HCT116 (cell line): ENCODE results near the gene AKT1. TPM values are rescaled to one million over a fixed set of nuclear protein-coding genes. Genes with fewer than 3 reads are reported as not detected.

Experiments used
- ATAC-seq: fragments of 200-7000 bp; cut with Tn5 transposase; 2 replicates; pipeline ENCODE4 v1.9.1; 2020; ENCODE audit warnings: mild to moderate bottlenecking, moderate library complexity
- BruUV-seq: library from RNA; stranded (reverse); fragments of 400-500 nt; replicated peaks from 2 replicates; lab custom pipeline; 2021; lab: Mats Ljungman, UMichigan
- CTCF ChIA-PET: fragments of 300-600 bp; sonication (Branson Sonifier 250); formaldehyde crosslinking; loops from one replicate; lab custom pipeline; 2021; ENCODE audit warnings: antibody characterized with exemption; lab: Charles Lee
- POLR2A ChIA-PET: fragments of 300-600, 350-600 bp; sonication (Branson Sonifier 250); formaldehyde crosslinking; loops from one replicate; lab custom pipeline; 2021; ENCODE audit warnings: antibody characterized with exemption; lab: Charles Lee
- RAD21 ChIA-PET, 2 experiments: fragments of 300-600 bp; sonication (Branson Sonifier 250); formaldehyde crosslinking; loops; one replicate each; lab custom pipeline; 2023; ENCODE audit warnings: low total read pairs in 2 of 2; ENCODE audit not compliant: uncharacterized antibody in 2 of 2, unreplicated experiment in 2 of 2, low non-redundant PET in 1 of 2; lab: Charles Lee
- DNase-seq: peaks from one replicate; pipeline ENCODE4 v3.0.0-alpha.2; 2010; ENCODE audit warnings: low read depth, low spot score
- H2AFZ ChIP-seq: fragments of 200-600 bp; shearing (Covaris generic), sonication (generic); 2 replicates; pipeline ENCODE4 v1.6.1; 2017; ENCODE audit warnings: low read depth, mixed run types, mixed read lengths, antibody characterized with exemption, low read length; ENCODE audit not compliant: poor library complexity, severe bottlenecking
- H3K27ac ChIP-seq: 2 replicates; pipeline ENCODE4 v1.5.1; 2012; ENCODE audit warnings: low read depth, low read length
- H3K27me3 ChIP-seq: fragments of 200-600 bp; sonication (generic); 2 replicates; pipeline ENCODE4 v1.6.1; 2016; ENCODE audit warnings: mixed run types, low read length, mixed read lengths; ENCODE audit not compliant: insufficient read depth
- H3K36me3 ChIP-seq, 2 experiments: fragments of 200-500 bp in 1 of 2; fragments of 200-600 bp in 1 of 2; sonication (Bioruptor generic) in 1 of 2; sonication (generic) in 1 of 2; 2 replicates each; pipeline versions ENCODE4 v1.5.1 to v1.6.1; 2014 to 2016; ENCODE audit warnings: low read length in 2 of 2, inconsistent platforms in 1 of 2, mixed read lengths in 1 of 2, mixed run types in 1 of 2; ENCODE audit not compliant: insufficient read depth in 2 of 2, control insufficient read depth in 1 of 2
- H3K4me1 ChIP-seq, 2 experiments: fragments of 200-600 bp in 1 of 2; sonication (generic) in 1 of 2; 2 replicates each; pipeline versions ENCODE4 v1.5.1 to v1.6.1; 2012 to 2017; ENCODE audit warnings: low read length in 2 of 2, inconsistent platforms in 1 of 2, mild to moderate bottlenecking in 1 of 2, mixed read lengths in 1 of 2, mixed run types in 1 of 2, moderate library complexity in 1 of 2; ENCODE audit not compliant: insufficient read depth in 2 of 2, control insufficient read depth in 1 of 2
- H3K4me2 ChIP-seq: fragments of 200-600 bp; sonication (generic); 2 replicates; pipeline ENCODE4 v1.6.1; 2017; ENCODE audit warnings: mixed run types, low read length, mixed read lengths
- H3K4me3 ChIP-seq, 2 experiments: fragments of 200-600 bp in 1 of 2; sonication (generic) in 1 of 2; replicated peaks in 1 of 2; 2 replicates each; pipeline ENCODE4 v1.5.1; 2011 to 2016; ENCODE audit warnings: low read length in 2 of 2, control low read depth in 1 of 2, low read depth in 1 of 2, mild to moderate bottlenecking in 1 of 2, mixed read lengths in 1 of 2, mixed run types in 1 of 2
- H3K79me2 ChIP-seq: fragments of 200-600 bp; sonication (generic); 2 replicates; pipeline ENCODE4 v1.6.1; 2017; ENCODE audit warnings: mild to moderate bottlenecking, mixed run types, low read length, moderate library complexity, mixed read lengths; ENCODE audit not compliant: insufficient read depth
- H3K9ac ChIP-seq: fragments of 200-600 bp; sonication (generic); 2 replicates; pipeline ENCODE4 v1.6.1; 2016; ENCODE audit warnings: low read length, mixed read lengths
- H3K9me2 ChIP-seq: fragments of 200-600 bp; sonication (generic), shearing (Covaris generic); 2 replicates; pipeline ENCODE4 v1.6.1; 2017; ENCODE audit warnings: mixed run types, mild to moderate bottlenecking, moderate library complexity; ENCODE audit not compliant: insufficient read depth
- H3K9me3 ChIP-seq, 2 experiments: fragments of 200-500 bp in 1 of 2; fragments of 200-600 bp in 1 of 2; sonication (Bioruptor generic) in 1 of 2; sonication (generic) in 1 of 2; 2 replicates each; pipeline ENCODE4 v1.6.1; 2014 to 2017; ENCODE audit warnings: low read length in 2 of 2, mixed read lengths in 2 of 2, inconsistent platforms in 1 of 2, low read depth in 1 of 2, mild to moderate bottlenecking in 1 of 2, mixed run types in 1 of 2, moderate library complexity in 1 of 2; ENCODE audit not compliant: control insufficient read depth in 1 of 2, insufficient read depth in 1 of 2
- H4K20me1 ChIP-seq: fragments of 200-600 bp; sonication (generic), shearing (Covaris generic); 2 replicates; pipeline ENCODE4 v1.6.1; 2017; ENCODE audit warnings: mixed run types, mild to moderate bottlenecking, moderate library complexity; ENCODE audit not compliant: insufficient read depth
- CBX3 ChIP-seq: IDR thresholded peaks from 2 replicates; pipeline ENCODE4 v1.6.1; 2012; ENCODE audit warnings: low read depth
- CEBPB ChIP-seq: IDR thresholded peaks from 2 replicates; pipeline ENCODE4 v1.6.1; 2012; ENCODE audit warnings: low read depth
- EZH2 ChIP-seq: fragments of 200-600 bp; sonication (generic); IDR thresholded peaks from 2 replicates; pipeline ENCODE4 v1.6.1; 2017; ENCODE audit warnings: antibody characterized with exemption, mixed run types
- FOSL1 ChIP-seq: IDR thresholded peaks from 2 replicates; pipeline ENCODE4 v1.6.1; 2012; ENCODE audit warnings: low read depth
- JUND ChIP-seq: IDR thresholded peaks from 2 replicates; pipeline ENCODE4 v1.6.1; 2012
- POLR2AphosphoS5 ChIP-seq: IDR thresholded peaks from 2 replicates; pipeline ENCODE4 v1.6.1; 2011; ENCODE audit warnings: mild to moderate bottlenecking, low read depth, low read length, moderate library complexity
- RAD21 ChIP-seq: IDR thresholded peaks from 2 replicates; pipeline ENCODE4 v1.6.1; 2012; ENCODE audit warnings: low read depth, mild to moderate bottlenecking
- SIN3A ChIP-seq: IDR thresholded peaks from 2 replicates; pipeline ENCODE4 v1.6.1; 2012; ENCODE audit warnings: low read depth
- TCF7L2 ChIP-seq: IDR thresholded peaks from 2 replicates; pipeline ENCODE4 v1.7.0; 2011; ENCODE audit warnings: borderline replicate concordance, inconsistent platforms; ENCODE audit not compliant: insufficient read depth, insufficient read length; ENCODE audit errors: extremely low read depth
- YY1 ChIP-seq: IDR thresholded peaks from 2 replicates; pipeline ENCODE4 v1.6.1; 2011; ENCODE audit warnings: low read length, low read depth, moderate library complexity, mild to moderate bottlenecking; ENCODE audit not compliant: insufficient replicate concordance; ENCODE audit errors: extremely low read depth
- intact Hi-C: fragments of 100-400 bp; cut with micrococcal nuclease; formaldehyde crosslinking; loops from 2 replicates; pipeline ENCODE4 v1.10.0; 2022
- total RNA-seq: library from RNA; stranded (reverse); gene quantifications from one replicate; pipeline ENCODE4 v1.2.1, GENCODE V29; 2021; ENCODE audit not compliant: unreplicated experiment
- TF ChIP-seq, protein P1 (sequence below): IDR thresholded peaks from 2 replicates; pipeline ENCODE4 v1.6.1; 2012; ENCODE audit warnings: low read depth
- TF ChIP-seq, protein P2 (sequence below): IDR thresholded peaks from 2 replicates; pipeline ENCODE4 v1.6.1; 2011; ENCODE audit warnings: mild to moderate bottlenecking, low read length, moderate library complexity; ENCODE audit not compliant: insufficient replicate concordance; ENCODE audit errors: extremely low read depth

Gene AKT1
- total RNA-seq, 1 experiment from 2014 or later: 152 TPM

DNA sequence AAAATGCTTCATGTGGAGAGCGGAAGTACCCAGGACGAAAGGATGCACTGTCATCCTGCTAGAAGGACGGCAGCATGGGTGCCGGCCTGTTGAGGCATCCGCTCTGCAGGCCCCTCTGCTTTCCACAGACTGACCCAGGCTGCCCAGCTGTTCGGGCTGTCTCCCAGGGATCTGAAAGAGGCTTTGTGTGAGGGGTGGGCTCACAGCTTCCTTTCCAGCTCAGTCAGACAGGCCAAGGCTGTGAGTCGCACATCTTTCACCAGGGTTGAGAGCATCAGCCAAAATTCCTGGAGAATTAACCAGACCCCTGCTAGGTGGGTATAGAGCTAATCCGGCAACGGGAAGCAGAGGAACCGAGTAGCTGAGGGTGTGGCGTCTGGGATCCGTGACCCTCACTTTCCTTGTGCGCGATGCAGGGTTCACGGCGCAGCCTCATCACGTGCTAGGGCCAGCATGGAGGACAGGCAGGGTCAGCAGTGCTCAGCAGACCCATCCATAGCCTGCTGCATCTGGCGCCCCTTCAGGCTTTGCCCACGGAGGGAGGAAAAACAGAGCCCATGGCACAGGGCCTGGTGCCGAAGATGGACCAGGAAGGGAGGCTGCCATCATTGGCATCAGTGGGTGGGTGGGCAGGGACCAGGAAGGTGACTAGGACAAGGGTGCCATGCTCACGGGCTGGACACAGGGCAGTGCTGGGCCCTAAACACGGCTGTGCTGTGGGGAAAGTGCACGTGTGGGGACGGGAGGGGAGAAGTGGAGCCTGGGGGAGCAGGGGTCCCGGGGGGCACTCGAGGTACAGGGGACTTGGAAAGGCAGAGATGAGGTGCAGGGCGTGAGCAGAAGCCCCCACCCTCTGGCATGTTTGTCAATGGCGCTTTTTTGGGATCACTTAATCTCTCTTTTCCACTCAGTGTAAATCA, 51.8 kb downstream of the AKT1 start:
- Histone ChIP-seq H3K4me1 (peaks cover 0 to 1% of the 10 kb centered on the region in 2 experiments; a peak in 1 of 4 replicates), H3K9ac (no peak overlapping the region), H3K4me2 (no peak overlapping the region), H3K9me3 (no peaks in the 10 kb centered on the region), H3K27ac (no peak overlapping the region), H4K20me1 (no peaks in the 10 kb centered on the region), H2AFZ (no peak overlapping the region), H3K36me3 (no peaks in the 10 kb centered on the region), H3K79me2 (no peaks in the 10 kb centered on the region)
- ChIA-PET RAD21 (no interaction called here), CTCF (no interaction called here)
- no peak for ATAC-seq
- TF ChIP-seq YY1 (no peak), RAD21 (no peak), EZH2 (no peak), FOSL1 (no peak), TCF7L2 (no peak), JUND (no peak), CBX3 (no peak)
- TF ChIP-seq, all 23 proteins: peak for 0
- DNase-seq: no peak
- Histone ChIP-seq H3K9me2 (no peaks in the 10 kb centered on the region), H3K27me3 (no peaks in the 10 kb centered on the region), H3K4me3 (no peak overlapping the region)
- POLR2A ChIA-PET: no interaction called here
- no TSS peak for BruUV-seq
- intact Hi-C loops: no loop called here

DNA sequence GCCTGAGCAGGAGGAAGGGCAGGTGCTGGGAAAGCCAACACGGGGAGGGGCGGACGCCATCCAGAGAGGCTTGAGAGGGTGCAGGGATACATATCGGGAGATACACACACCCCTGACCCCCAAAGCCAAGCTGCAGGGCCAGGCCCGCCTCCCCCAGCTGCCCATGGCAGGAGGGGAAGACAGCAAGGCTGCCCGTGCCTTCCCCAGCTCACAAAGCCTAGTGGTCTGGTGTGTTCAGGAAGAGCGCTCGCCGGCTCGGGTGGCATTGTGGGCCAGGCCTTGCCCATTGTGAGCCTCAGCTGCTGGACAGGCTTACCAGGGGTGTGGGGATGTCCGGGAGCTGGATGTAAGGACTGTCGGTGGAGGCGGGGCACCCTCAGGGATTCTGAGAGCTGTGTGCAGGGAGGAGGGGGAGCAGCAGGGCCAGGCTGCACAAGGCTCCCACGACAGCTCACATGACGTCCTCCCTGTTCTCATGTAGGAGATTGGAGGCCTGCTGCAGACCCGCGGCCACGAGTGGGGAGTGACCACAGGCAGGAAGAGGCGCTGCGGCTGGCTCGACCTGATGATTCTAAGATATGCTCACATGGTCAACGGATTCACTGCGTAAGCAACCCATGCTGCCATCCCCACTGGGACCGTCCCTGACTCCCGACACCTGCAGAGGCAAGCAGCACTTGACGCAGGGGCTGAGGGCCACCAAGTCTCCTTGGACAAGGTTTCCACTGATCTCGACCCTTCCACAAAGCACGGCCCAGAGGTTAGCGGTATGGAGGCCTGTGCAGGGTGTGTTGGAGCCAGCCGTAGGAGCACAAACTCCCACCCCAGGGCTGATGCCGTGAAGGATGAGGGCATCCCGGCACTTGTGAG, 52.7 kb downstream of the AKT1 start:
- ChIA-PET RAD21 (no interaction called here), CTCF (no interaction called here), POLR2A (no interaction called here)
- Histone ChIP-seq H3K9ac (no peak overlapping the region), H3K4me2 (no peak overlapping the region), H3K9me3 (no peaks in the 10 kb centered on the region), H3K9me2 (no peaks in the 10 kb centered on the region), H4K20me1 (no peaks in the 10 kb centered on the region), H3K27me3 (no peaks in the 10 kb centered on the region), H3K27ac (no peak overlapping the region), H2AFZ (no peak overlapping the region), H3K4me1 (no peaks in the 10 kb centered on the region), H3K79me2 (no peaks in the 10 kb centered on the region), H3K36me3 (no peaks in the 10 kb centered on the region), H3K4me3 (no peak overlapping the region)
- intact Hi-C loops: no loop called here
- DNase-seq (no peak), ATAC-seq (no peak)
- BruUV-seq: no TSS peak
- no peak for TF ChIP-seq JUND
- TF ChIP-seq SIN3A: no peak
- TF ChIP-seq, protein P1, sequence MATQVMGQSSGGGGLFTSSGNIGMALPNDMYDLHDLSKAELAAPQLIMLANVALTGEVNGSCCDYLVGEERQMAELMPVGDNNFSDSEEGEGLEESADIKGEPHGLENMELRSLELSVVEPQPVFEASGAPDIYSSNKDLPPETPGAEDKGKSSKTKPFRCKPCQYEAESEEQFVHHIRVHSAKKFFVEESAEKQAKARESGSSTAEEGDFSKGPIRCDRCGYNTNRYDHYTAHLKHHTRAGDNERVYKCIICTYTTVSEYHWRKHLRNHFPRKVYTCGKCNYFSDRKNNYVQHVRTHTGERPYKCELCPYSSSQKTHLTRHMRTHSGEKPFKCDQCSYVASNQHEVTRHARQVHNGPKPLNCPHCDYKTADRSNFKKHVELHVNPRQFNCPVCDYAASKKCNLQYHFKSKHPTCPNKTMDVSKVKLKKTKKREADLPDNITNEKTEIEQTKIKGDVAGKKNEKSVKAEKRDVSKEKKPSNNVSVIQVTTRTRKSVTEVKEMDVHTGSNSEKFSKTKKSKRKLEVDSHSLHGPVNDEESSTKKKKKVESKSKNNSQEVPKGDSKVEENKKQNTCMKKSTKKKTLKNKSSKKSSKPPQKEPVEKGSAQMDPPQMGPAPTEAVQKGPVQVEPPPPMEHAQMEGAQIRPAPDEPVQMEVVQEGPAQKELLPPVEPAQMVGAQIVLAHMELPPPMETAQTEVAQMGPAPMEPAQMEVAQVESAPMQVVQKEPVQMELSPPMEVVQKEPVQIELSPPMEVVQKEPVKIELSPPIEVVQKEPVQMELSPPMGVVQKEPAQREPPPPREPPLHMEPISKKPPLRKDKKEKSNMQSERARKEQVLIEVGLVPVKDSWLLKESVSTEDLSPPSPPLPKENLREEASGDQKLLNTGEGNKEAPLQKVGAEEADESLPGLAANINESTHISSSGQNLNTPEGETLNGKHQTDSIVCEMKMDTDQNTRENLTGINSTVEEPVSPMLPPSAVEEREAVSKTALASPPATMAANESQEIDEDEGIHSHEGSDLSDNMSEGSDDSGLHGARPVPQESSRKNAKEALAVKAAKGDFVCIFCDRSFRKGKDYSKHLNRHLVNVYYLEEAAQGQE: no peak
- TF ChIP-seq, protein P2, sequence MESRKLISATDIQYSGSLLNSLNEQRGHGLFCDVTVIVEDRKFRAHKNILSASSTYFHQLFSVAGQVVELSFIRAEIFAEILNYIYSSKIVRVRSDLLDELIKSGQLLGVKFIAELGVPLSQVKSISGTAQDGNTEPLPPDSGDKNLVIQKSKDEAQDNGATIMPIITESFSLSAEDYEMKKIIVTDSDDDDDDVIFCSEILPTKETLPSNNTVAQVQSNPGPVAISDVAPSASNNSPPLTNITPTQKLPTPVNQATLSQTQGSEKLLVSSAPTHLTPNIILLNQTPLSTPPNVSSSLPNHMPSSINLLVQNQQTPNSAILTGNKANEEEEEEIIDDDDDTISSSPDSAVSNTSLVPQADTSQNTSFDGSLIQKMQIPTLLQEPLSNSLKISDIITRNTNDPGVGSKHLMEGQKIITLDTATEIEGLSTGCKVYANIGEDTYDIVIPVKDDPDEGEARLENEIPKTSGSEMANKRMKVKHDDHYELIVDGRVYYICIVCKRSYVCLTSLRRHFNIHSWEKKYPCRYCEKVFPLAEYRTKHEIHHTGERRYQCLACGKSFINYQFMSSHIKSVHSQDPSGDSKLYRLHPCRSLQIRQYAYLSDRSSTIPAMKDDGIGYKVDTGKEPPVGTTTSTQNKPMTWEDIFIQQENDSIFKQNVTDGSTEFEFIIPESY: no peak
- no peak for TF ChIP-seq POLR2AphosphoS5
- no peak for TF ChIP-seq CEBPB
